Measurements from ENCODE around the gene ABCA7. TPM values are rescaled to one million over a fixed set of nuclear protein-coding genes. Genes with fewer than 3 reads are reported as not detected.
"Not testable (repeated sequence)": the region's sequence is repeated elsewhere in the genome, so short reads cannot be mapped to it uniquely, and the experiment has no call there.

Gene ABCA7
- total RNA-seq, 1 experiment from 2014 or later: 23.8 TPM

- not testable (repeated sequence) for H3K4me2 ChIP-seq (ENCODE audit: low read depth, low read length, poor library complexity, severe bottlenecking); H3K9me2 ChIP-seq (replicated peaks; ENCODE audit: insufficient read depth, low read length); H3K27ac ChIP-seq (ENCODE audit: low read length); H3K27me3 ChIP-seq (ENCODE audit: low read length); H2AFZ ChIP-seq (ENCODE audit: low read length); H3K9ac ChIP-seq (ENCODE audit: low read length); DNase-seq; H3K4me3 ChIP-seq (ENCODE audit: low read length); H3K36me3 ChIP-seq (ENCODE audit: insufficient read depth, low read length); H3K9me3 ChIP-seq (ENCODE audit: low read length)
- peaks cover 18% of the 10 kb centered on the region for H4K20me1 ChIP-seq (ENCODE audit: insufficient read depth, low read depth, low read length)
- peaks cover 49% of the 10 kb centered on the region for H3K4me1 ChIP-seq (ENCODE audit: low read length)
- peaks cover 42% of the 10 kb centered on the region for H3K79me2 ChIP-seq (ENCODE audit: low read length)
These were observed 16.1 kb upstream of the ABCA7 start for GRCh38 chr19:1023883-1024188.

DNA sequence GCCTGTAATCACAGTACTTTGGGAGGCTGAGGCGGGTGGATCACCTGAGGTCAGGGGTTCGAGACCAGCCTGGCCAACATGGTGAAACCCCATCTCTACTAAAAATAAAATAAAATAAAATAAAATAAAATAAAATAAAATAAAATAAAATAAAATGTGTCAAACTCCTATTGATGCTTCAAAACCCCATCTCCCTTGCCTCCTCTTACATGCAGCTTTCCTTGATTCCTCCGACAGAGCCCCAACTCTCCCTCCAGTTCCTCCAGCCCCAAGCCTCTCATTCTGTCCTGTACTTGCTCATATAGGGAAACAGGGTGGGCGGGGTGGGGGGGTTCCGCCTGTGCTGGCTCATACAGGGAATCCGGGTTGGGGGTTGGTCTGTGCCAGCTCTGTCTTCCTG lies 14.8 kb upstream of the ABCA7 start:
- H3K9me3 ChIP-seq (ENCODE audit: low read length); H3K27me3 ChIP-seq (ENCODE audit: low read length); H3K9ac ChIP-seq (ENCODE audit: low read length); H3K36me3 ChIP-seq (ENCODE audit: insufficient read depth, low read length); H4K20me1 ChIP-seq (ENCODE audit: insufficient read depth, low read depth, low read length); H2AFZ ChIP-seq (ENCODE audit: low read length); H3K4me3 ChIP-seq (ENCODE audit: low read length); DNase-seq; H3K9me2 ChIP-seq (replicated peaks; ENCODE audit: insufficient read depth, low read length); H3K27ac ChIP-seq (ENCODE audit: low read length); H3K4me2 ChIP-seq (ENCODE audit: low read depth, low read length, poor library complexity, severe bottlenecking): not testable (repeated sequence)
- peaks cover 40% of the 10 kb centered on the region for H3K79me2 ChIP-seq (ENCODE audit: low read length)
- peaks cover 41% of the 10 kb centered on the region for H3K4me1 ChIP-seq (ENCODE audit: low read length)

- peak within 1 kb of the TSS; percentile 70 for H3K4me2 ChIP-seq (ENCODE audit: low read depth, low read length, poor library complexity, severe bottlenecking)
- H3K79me2 ChIP-seq (ENCODE audit: low read length): peaks cover 33% of the 10 kb centered on the region
- no peaks in the 10 kb centered on the region for H3K9me3 ChIP-seq (ENCODE audit: low read length)
- H3K27ac ChIP-seq (ENCODE audit: low read length): peak within 1 kb of the TSS; percentile 67
- H3K4me1 ChIP-seq (ENCODE audit: low read length): peaks cover 40% of the 10 kb centered on the region
- DNase-seq: peak; percentile 89
- H2AFZ ChIP-seq (ENCODE audit: low read length): peak within 1 kb of the TSS; percentile 95
- H4K20me1 ChIP-seq (ENCODE audit: insufficient read depth, low read depth, low read length): no peaks in the 10 kb centered on the region; the same call in 1 of the 2 replicates
- peak within 1 kb of the TSS; percentile 81 for H3K9ac ChIP-seq (ENCODE audit: low read length)
- H3K4me3 ChIP-seq (ENCODE audit: low read length): peak within 1 kb of the TSS; percentile 69
- no peaks in the 10 kb centered on the region for H3K36me3 ChIP-seq (ENCODE audit: insufficient read depth, low read length)
- no peaks in the 10 kb centered on the region for H3K27me3 ChIP-seq (ENCODE audit: low read length)
- H3K9me2 ChIP-seq (replicated peaks; ENCODE audit: insufficient read depth, low read length): no peaks in the 10 kb centered on the region
These were observed 13.7 kb upstream of the ABCA7 start, which contains the start of gene CNN2 for GRCh38 chr19:1025960-1026782. Gene CNN2 (plus strand): TSS chr19:1026608. CDS start chr19:1026662, 54 bp downstream.

DNA sequence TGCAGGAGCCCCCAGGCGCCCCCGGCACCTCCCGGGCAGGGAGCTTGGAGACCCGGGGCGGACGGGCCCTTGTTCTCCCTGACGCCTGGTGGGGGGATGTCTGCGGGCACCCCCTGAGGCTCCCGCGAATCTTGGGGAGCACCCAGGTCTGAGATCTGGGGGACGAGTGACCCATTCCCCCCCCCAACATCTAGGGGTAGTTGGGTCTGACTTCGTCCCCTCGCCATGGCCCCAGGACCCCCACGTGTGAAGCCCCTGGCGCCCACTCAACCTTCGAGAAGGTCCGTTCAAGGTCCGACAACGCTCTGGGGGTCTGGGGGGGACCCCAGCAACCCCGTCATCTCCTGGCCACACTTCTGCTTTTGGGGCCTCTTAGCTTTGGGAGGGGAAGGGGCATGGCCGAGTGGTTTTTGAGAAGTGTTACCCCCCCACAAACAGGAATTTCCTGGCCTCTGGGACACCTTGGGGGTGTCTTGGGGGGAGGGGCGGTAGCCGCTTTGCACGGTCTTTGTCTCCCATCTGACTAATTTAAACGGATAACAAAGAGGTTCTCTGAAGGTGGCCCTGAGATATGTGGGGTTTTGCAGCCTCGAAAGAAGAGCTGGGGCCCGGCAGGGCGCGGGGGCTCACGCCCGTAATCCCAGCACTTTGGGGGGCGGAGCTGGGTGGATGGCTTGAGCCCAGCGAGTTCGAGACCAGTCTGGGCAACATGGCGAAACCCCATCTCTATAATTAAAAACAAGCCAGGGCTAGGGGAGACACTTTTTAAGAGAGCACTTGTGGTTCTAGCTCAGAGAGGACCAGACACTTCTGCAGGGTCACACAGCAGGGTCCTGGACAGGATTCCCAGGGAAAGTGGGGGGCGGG lies 12.9 kb upstream of the ABCA7 start:
- Histone ChIP-seq H4K20me1 (ENCODE audit: insufficient read depth, low read depth, low read length) (no peaks in the 10 kb centered on the region; the same call in 1 of the 2 replicates), H3K9me2 (replicated peaks; ENCODE audit: insufficient read depth, low read length) (no peaks in the 10 kb centered on the region), H3K27me3 (ENCODE audit: low read length) (no peaks in the 10 kb centered on the region), H3K27ac (ENCODE audit: low read length) (peak overlapping the region; percentile 67), H3K4me3 (ENCODE audit: low read length) (peak overlapping the region; percentile 69), H2AFZ (ENCODE audit: low read length) (no peak overlapping the region), H3K4me1 (ENCODE audit: low read length) (peaks cover 32% of the 10 kb centered on the region), H3K36me3 (ENCODE audit: insufficient read depth, low read length) (no peaks in the 10 kb centered on the region), H3K4me2 (ENCODE audit: low read depth, low read length, poor library complexity, severe bottlenecking) (peak overlapping the region; percentile 70), H3K9ac (ENCODE audit: low read length) (peak overlapping the region; percentile 81), H3K79me2 (ENCODE audit: low read length) (peaks cover 33% of the 10 kb centered on the region), H3K9me3 (ENCODE audit: low read length) (no peaks in the 10 kb centered on the region)
- peak; percentile 76 for DNase-seq

DNA sequence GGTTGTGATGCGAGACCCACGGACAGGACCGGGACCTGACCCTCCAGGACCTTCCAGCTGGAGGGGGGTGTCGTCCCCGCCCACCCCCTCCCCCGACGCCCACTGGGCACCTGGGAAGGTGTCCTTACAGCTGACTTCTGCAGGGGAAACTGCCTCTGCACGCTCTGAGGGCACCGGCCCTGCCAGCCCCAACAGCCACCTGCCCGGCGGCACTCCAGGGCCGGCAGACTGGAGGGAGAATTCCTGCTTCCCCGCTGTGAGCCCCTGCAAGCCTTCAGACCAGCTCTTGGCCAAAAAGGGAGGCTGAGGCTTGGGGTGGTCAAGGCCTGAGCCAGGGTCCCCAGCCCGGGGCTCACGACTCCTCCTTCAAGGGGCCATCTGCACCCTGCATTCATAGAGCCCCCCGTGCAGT lies 12.3 kb upstream of the ABCA7 start:
- peak overlapping the region; percentile 69 for H3K4me3 ChIP-seq (ENCODE audit: low read length)

DNA sequence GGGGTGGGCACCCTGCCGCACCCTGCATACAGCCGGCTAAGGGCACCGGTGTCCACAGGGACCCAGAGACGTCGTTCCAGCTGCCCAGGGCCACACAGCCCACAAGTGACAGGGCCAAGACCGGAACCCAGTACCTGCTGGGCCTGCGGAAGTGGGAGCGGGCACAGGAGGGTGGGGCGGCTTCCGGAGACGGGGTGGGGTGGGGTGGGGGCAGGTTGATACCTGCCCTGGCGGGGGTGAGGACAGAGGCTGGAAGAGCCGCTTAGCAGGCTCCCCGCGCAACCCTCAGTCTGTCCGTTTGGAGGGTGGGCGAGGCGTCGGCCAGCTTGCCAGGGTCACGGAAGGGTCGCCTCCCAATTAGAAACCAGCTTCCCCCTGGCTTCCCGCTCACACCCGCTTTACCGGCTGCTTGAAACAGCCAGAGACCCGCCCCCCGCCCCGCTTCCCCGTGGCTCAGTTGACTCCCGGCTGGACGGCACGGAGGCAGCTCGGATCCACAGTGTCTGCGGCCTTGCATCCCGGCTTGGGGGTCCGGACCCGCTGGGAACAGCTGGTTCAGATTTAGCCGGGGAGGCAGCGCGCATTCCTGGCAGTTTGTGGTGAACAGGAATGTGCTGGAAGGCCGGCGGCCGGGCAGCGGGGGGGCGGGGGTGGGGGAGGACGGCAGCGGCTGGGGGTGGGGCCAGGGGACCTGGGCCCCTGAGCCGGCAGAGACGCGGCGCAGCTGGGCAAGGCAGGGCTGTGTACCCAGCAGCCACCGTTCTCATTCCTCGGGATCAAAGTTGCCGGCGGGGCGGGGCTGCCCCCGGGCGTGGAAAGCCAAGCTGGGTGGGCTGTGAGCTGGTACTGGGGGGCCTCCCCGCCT lies 11.6 kb upstream of the ABCA7 start:
- H2AFZ ChIP-seq (ENCODE audit: low read length): no peak overlapping the region

More for the DNA sequence above, 12.3 kb upstream of the ABCA7 start:
- Histone ChIP-seq H4K20me1 (ENCODE audit: insufficient read depth, low read depth, low read length) (no peaks in the 10 kb centered on the region; the same call in 1 of the 2 replicates), H3K9me3 (ENCODE audit: low read length) (no peaks in the 10 kb centered on the region), H3K27ac (ENCODE audit: low read length) (peak overlapping the region; percentile 67), H3K9ac (ENCODE audit: low read length) (peak overlapping the region; percentile 81), H3K36me3 (ENCODE audit: insufficient read depth, low read length) (no peaks in the 10 kb centered on the region), H3K4me1 (ENCODE audit: low read length) (peaks cover 27% of the 10 kb centered on the region), H2AFZ (ENCODE audit: low read length) (no peak overlapping the region), H3K9me2 (replicated peaks; ENCODE audit: insufficient read depth, low read length) (no peaks in the 10 kb centered on the region), H3K4me2 (ENCODE audit: low read depth, low read length, poor library complexity, severe bottlenecking) (peak overlapping the region; percentile 70), H3K27me3 (ENCODE audit: low read length) (no peaks in the 10 kb centered on the region), H3K79me2 (ENCODE audit: low read length) (peaks cover 33% of the 10 kb centered on the region)
- no peak for DNase-seq

DNA sequence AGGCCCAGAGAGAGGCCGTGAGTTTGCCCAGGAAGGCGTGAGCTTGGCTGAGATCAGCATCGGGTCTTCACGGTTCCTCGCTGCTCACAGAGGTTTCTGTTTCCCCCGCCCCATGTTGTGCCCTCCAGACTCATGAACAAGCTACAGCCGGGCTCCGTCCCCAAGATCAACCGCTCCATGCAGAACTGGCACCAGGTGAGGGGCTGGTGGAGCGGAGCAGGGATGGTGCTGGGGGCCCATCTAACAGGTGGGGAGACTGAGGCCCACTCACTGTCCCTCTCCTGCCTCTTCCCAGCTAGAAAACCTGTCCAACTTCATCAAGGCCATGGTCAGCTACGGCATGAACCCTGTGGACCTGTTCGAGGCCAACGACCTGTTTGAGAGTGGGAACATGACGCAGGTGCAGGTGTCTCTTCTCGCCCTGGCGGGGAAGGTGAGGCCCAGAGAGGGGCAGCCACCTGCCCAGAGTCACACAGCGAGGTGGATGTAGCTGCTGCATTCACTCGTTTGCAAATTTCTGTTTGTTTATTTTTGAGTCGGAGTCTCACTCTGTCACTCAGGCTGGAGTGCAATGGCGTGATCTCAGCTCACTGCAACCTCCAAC lies 7.5 kb upstream of the ABCA7 start:
- no peaks in the 10 kb centered on the region for H3K27me3 ChIP-seq (ENCODE audit: low read length)
- no peaks in the 10 kb centered on the region for H3K9me3 ChIP-seq (ENCODE audit: low read length)
- peaks cover 4% of the 10 kb centered on the region; the same call in 1 of the 2 replicates for H3K36me3 ChIP-seq (ENCODE audit: insufficient read depth, low read length)
- no peak for DNase-seq
- peaks cover 24% of the 10 kb centered on the region for H3K79me2 ChIP-seq (ENCODE audit: low read length)
- H4K20me1 ChIP-seq (ENCODE audit: insufficient read depth, low read depth, low read length): no peaks in the 10 kb centered on the region; the same call in 1 of the 2 replicates
- no peak overlapping the region for H3K4me2 ChIP-seq (ENCODE audit: low read depth, low read length, poor library complexity, severe bottlenecking)
- no peak overlapping the region for H3K4me3 ChIP-seq (ENCODE audit: low read length)
- no peak overlapping the region for H3K27ac ChIP-seq (ENCODE audit: low read length)
- peaks cover 15% of the 10 kb centered on the region for H3K4me1 ChIP-seq (ENCODE audit: low read length)
- no peak overlapping the region for H3K9ac ChIP-seq (ENCODE audit: low read length)
- H2AFZ ChIP-seq (ENCODE audit: low read length): no peak overlapping the region
- H3K9me2 ChIP-seq (replicated peaks; ENCODE audit: insufficient read depth, low read length): no peaks in the 10 kb centered on the region

More for the DNA sequence above, 11.6 kb upstream of the ABCA7 start:
- Histone ChIP-seq H3K4me3 (ENCODE audit: low read length) (peak overlapping the region; percentile 69), H4K20me1 (ENCODE audit: insufficient read depth, low read depth, low read length) (no peaks in the 10 kb centered on the region; the same call in 1 of the 2 replicates), H3K36me3 (ENCODE audit: insufficient read depth, low read length) (no peaks in the 10 kb centered on the region), H3K9me3 (ENCODE audit: low read length) (no peaks in the 10 kb centered on the region), H3K27me3 (ENCODE audit: low read length) (no peaks in the 10 kb centered on the region), H3K79me2 (ENCODE audit: low read length) (peaks cover 33% of the 10 kb centered on the region), H3K4me2 (ENCODE audit: low read depth, low read length, poor library complexity, severe bottlenecking) (peak overlapping the region; percentile 70), H3K9me2 (replicated peaks; ENCODE audit: insufficient read depth, low read length) (no peaks in the 10 kb centered on the region), H3K27ac (ENCODE audit: low read length) (peak overlapping the region; percentile 67), H3K9ac (ENCODE audit: low read length) (peak overlapping the region; percentile 81), H3K4me1 (ENCODE audit: low read length) (peaks cover 23% of the 10 kb centered on the region)
- peak; percentile 81 for DNase-seq
